ENCODE data around the gene SLC31A2. TPM values are rescaled to one million over a fixed set of nuclear protein-coding genes. Genes with fewer than 3 reads are reported as not detected.
"Not testable (repeated sequence)": the region's sequence is repeated elsewhere in the genome, so short reads cannot be mapped to it uniquely, and the experiment has no call there.

Gene SLC31A2
- total RNA-seq, 2 experiments from 2014 or later = 2.7 to 3.2 TPM

- H3K9me3 Mint-ChIP-seq (ENCODE audit: low read depth) = peaks cover 2% of the 10 kb centered on the region
- no peaks in the 10 kb centered on the region for H3K4me1 Mint-ChIP-seq
- intact Hi-C loops (cut with DNase I, micrococcal nuclease) = no loop called here
- no peaks in the 10 kb centered on the region for H3K36me3 Mint-ChIP-seq (ENCODE audit: low read depth)
- peaks cover 8% of the 10 kb centered on the region for H3K27me3 Mint-ChIP-seq
- CTCF ChIA-PET = no interaction called here
- no peak overlapping the region for H3K27ac Mint-ChIP-seq
- POLR2A ChIA-PET = no interaction called here
- ATAC-seq (no peak), DNase-seq (no peak)
- H3K4me3 Mint-ChIP-seq = no peak overlapping the region
These were observed 13.3 kb upstream of the SLC31A2 start for GRCh38 chr9:113137196-113138168.

- ChIA-PET CTCF (no interaction called here), POLR2A (no interaction called here)
- H3K4me1 Mint-ChIP-seq = no peaks in the 10 kb centered on the region
- H3K27ac Mint-ChIP-seq = no peak overlapping the region
- no peak for ATAC-seq
- intact Hi-C loops (cut with DNase I, micrococcal nuclease) = no loop called here
- no peaks in the 10 kb centered on the region for H3K36me3 Mint-ChIP-seq (ENCODE audit: low read depth)
- no peak for DNase-seq
- peaks cover 2% of the 10 kb centered on the region for H3K9me3 Mint-ChIP-seq (ENCODE audit: low read depth)
- H3K4me3 Mint-ChIP-seq = no peak overlapping the region
- peaks cover 7% of the 10 kb centered on the region for H3K27me3 Mint-ChIP-seq
These were observed 12.0 kb upstream of the SLC31A2 start for GRCh38 chr9:113138760-113139159.

GRCh38 chr9:113139225-113139829 is 11.5 kb upstream of the SLC31A2 start:
- Mint-ChIP-seq H3K4me1 (no peaks in the 10 kb centered on the region), H3K4me3 (no peak overlapping the region), H3K27ac (no peak overlapping the region), H3K27me3 (peaks cover 7% of the 10 kb centered on the region), H3K36me3 (ENCODE audit: low read depth) (no peaks in the 10 kb centered on the region), H3K9me3 (ENCODE audit: low read depth) (peaks cover 2% of the 10 kb centered on the region)
- ATAC-seq (no peak), DNase-seq (no peak)
- intact Hi-C loops (cut with DNase I, micrococcal nuclease) = no loop called here
- ChIA-PET CTCF (interaction anchor here (0.6 kb wide), 1 partner anchor 44 kb away, joined by 3 read pairs; no protein-coding TSS in a partner anchor), POLR2A (no interaction called here)

GRCh38 chr9:113139953-113140352 is 10.9 kb upstream of the SLC31A2 start:
- CTCF ChIA-PET = interaction anchor here (0.6 kb wide), 1 partner anchor 43 kb away, joined by 3 read pairs; no protein-coding TSS in a partner anchor
- no peaks in the 10 kb centered on the region for H3K4me1 Mint-ChIP-seq

GRCh38 chr9:113140896-113141295 is 9.9 kb upstream of the SLC31A2 start:
- DNase-seq; H3K4me3 Mint-ChIP-seq; H3K36me3 Mint-ChIP-seq (ENCODE audit: low read depth); POLR2A ChIA-PET; intact Hi-C loops (cut with DNase I, micrococcal nuclease); H3K27ac Mint-ChIP-seq; CTCF ChIA-PET; H3K9me3 Mint-ChIP-seq (ENCODE audit: low read depth); ATAC-seq; H3K4me1 Mint-ChIP-seq: not testable (repeated sequence)
- H3K27me3 Mint-ChIP-seq = peaks cover 12% of the 10 kb centered on the region

More at GRCh38 chr9:113139953-113140352, 10.9 kb upstream of the SLC31A2 start:
- Mint-ChIP-seq H3K27ac (no peak overlapping the region), H3K9me3 (ENCODE audit: low read depth) (peaks cover 2% of the 10 kb centered on the region), H3K27me3 (peaks cover 11% of the 10 kb centered on the region), H3K36me3 (ENCODE audit: low read depth) (no peaks in the 10 kb centered on the region), H3K4me3 (no peak overlapping the region)
- intact Hi-C loops (cut with DNase I, micrococcal nuclease) = no loop called here
- POLR2A ChIA-PET = no interaction called here
- ATAC-seq (no peak), DNase-seq (no peak)

- Mint-ChIP-seq H3K36me3 (ENCODE audit: low read depth) (no peaks in the 10 kb centered on the region), H3K9me3 (ENCODE audit: low read depth) (peaks cover 2% of the 10 kb centered on the region), H3K4me3 (no peak overlapping the region), H3K27me3 (peaks cover 14% of the 10 kb centered on the region), H3K27ac (no peak overlapping the region), H3K4me1 (no peaks in the 10 kb centered on the region)
- DNase-seq (no peak), ATAC-seq (no peak)
- intact Hi-C loops (cut with DNase I, micrococcal nuclease) = no loop called here
- ChIA-PET CTCF (interaction anchor here (1.2 to 1.3 kb wide), 2 partner anchors 11 to 240 kb away, joined by 3 to 5 read pairs; no protein-coding TSS in a partner anchor), POLR2A (no interaction called here)
These were observed 7.2 kb upstream of the SLC31A2 start for GRCh38 chr9:113143432-113144227.

GRCh38 chr9:113148372-113148705 is 2.5 kb upstream of the SLC31A2 start:
- POLR2A ChIA-PET = no interaction called here
- Mint-ChIP-seq H3K9me3 (ENCODE audit: low read depth) (no peaks in the 10 kb centered on the region), H3K36me3 (ENCODE audit: low read depth) (no peaks in the 10 kb centered on the region), H3K27ac (no peak overlapping the region), H3K4me3 (no peak overlapping the region), H3K27me3 (peaks cover 7% of the 10 kb centered on the region), H3K4me1 (peaks cover 18% of the 10 kb centered on the region)
- no peak for ATAC-seq
- no peak for DNase-seq
- CTCF ChIA-PET = no interaction called here
- intact Hi-C loops (cut with DNase I, micrococcal nuclease) = no loop called here

GRCh38 chr9:113148781-113149510 is 1.9 kb upstream of the SLC31A2 start:
- ChIA-PET CTCF (interaction anchor here (0.5 to 3.0 kb wide), 5 partner anchors 37 to 458 kb away, joined by 3 to 20 read pairs (median 3); no protein-coding TSS in a partner anchor), POLR2A (no interaction called here)
- peaks cover 7% of the 10 kb centered on the region for H3K27me3 Mint-ChIP-seq
- peaks cover 18% of the 10 kb centered on the region for H3K4me1 Mint-ChIP-seq
- no peaks in the 10 kb centered on the region for H3K36me3 Mint-ChIP-seq (ENCODE audit: low read depth)
- intact Hi-C loops (cut with DNase I, micrococcal nuclease) = no loop called here
- H3K9me3 Mint-ChIP-seq (ENCODE audit: low read depth) = no peaks in the 10 kb centered on the region
- no peak overlapping the region for H3K27ac Mint-ChIP-seq
- ATAC-seq (no peak), DNase-seq (no peak)
- H3K4me3 Mint-ChIP-seq = no peak overlapping the region

GRCh38 chr9:113149561-113149960 is 1.2 kb upstream of the SLC31A2 start:
- DNase-seq; POLR2A ChIA-PET; ATAC-seq; intact Hi-C loops (cut with DNase I, micrococcal nuclease); H3K36me3 Mint-ChIP-seq (ENCODE audit: low read depth); H3K27me3 Mint-ChIP-seq; H3K4me3 Mint-ChIP-seq; H3K27ac Mint-ChIP-seq; H3K9me3 Mint-ChIP-seq (ENCODE audit: low read depth): not testable (repeated sequence)
- H3K4me1 Mint-ChIP-seq = peaks cover 18% of the 10 kb centered on the region
- CTCF ChIA-PET = interaction anchor here (0.5 to 3.0 kb wide), 7 partner anchors 37 to 457 kb away, joined by 3 to 20 read pairs (median 3); partner anchors contain the start of gene CDC26

GRCh38 chr9:113151696-113152630 is 1.2 kb downstream of the SLC31A2 start:
- no peaks in the 10 kb centered on the region for H3K36me3 Mint-ChIP-seq (ENCODE audit: low read depth)
- DNase-seq (no peak), ATAC-seq (no peak)
- intact Hi-C loops (cut with DNase I, micrococcal nuclease) = loop anchor here (1.0 to 5.0 kb wide), 5 partner anchors 69 to 249 kb away; partner anchors contain the start of genes CDC26 (in 2 of the 2), PRPF4 (in 2 of the 2), ALAD (in 1 of the 2) and BSPRY (in 1 of the 2)
- no peaks in the 10 kb centered on the region for H3K9me3 Mint-ChIP-seq (ENCODE audit: low read depth)
- H3K4me1 Mint-ChIP-seq = peaks cover 38% of the 10 kb centered on the region
- H3K27me3 Mint-ChIP-seq = no peaks in the 10 kb centered on the region
- H3K4me3 Mint-ChIP-seq = peak overlapping the region; percentile 73
- ChIA-PET CTCF (interaction anchor here (0.6 to 3.0 kb wide), 7 partner anchors 22 to 507 kb away, joined by 3 to 20 read pairs (median 3); partner anchors contain the start of genes CDC26 and INIP), POLR2A (interaction anchor here (0.6 to 0.7 kb wide), 2 partner anchors 126 to 221 kb away, joined by 3 read pairs; no protein-coding TSS in a partner anchor)
- H3K27ac Mint-ChIP-seq = peak overlapping the region; percentile 33

All from activated CD4-positive, alpha-beta T cell treated with anti-CD3 and anti-CD28 coated beads for 36 hours (primary cell).